ENCODE results near the gene DHX40. TPM values are rescaled to one million over a fixed set of nuclear protein-coding genes. Genes with fewer than 3 reads are reported as not detected.
"Not testable (repeated sequence)": the region's sequence is repeated elsewhere in the genome, so short reads cannot be mapped to it uniquely, and the experiment has no call there.

The DHX40 gene
- polyA plus RNA-seq, 2 donors = 6.6 to 11.7 TPM

GRCh38 chr17:59527931-59528330 is 37.5 kb upstream of the DHX40 start:
- Histone ChIP-seq H3K27me3 (ENCODE audit: control insufficient read depth in 1 of 2, insufficient read depth in 2 of 2, low read length in 2 of 2) (no peaks in the 10 kb centered on the region), H3K27ac (ENCODE audit: low read depth in 2 of 2, low read length in 1 of 2) (no peak overlapping the region), H3K4me3 (ENCODE audit: low read depth in 1 of 2, low read length in 2 of 2) (no peak overlapping the region), H3K4me1 (ENCODE audit: control insufficient read depth in 2 of 2, insufficient read depth in 2 of 2, low read length in 1 of 2) (no peaks in the 10 kb centered on the region), H3K36me3 (ENCODE audit: control insufficient read depth in 2 of 2, insufficient read depth in 2 of 2, low read length in 1 of 2) (no peaks in the 10 kb centered on the region), H3K9me3 (ENCODE audit: control insufficient read depth in 2 of 2, insufficient read depth in 1 of 2, low read depth in 1 of 2, low read length in 1 of 2) (no peaks in the 10 kb centered on the region)
- 44 to 65% methylated on average over 1 of the region's 1 CpG for WGBS, 2 donors

GRCh38 chr17:59530531-59530930 is 34.9 kb upstream of the DHX40 start:
- no peaks in the 10 kb centered on the region for H3K4me1 ChIP-seq (ENCODE audit: control insufficient read depth in 2 of 2, insufficient read depth in 2 of 2, low read length in 1 of 2)
- WGBS, 2 donors = 67 to 92% methylated on average over 1 of the region's 1 CpG
- no peak overlapping the region for H3K27ac ChIP-seq (ENCODE audit: low read depth in 2 of 2, low read length in 1 of 2)
- H3K27me3 ChIP-seq (ENCODE audit: control insufficient read depth in 1 of 2, insufficient read depth in 2 of 2, low read length in 2 of 2) = no peaks in the 10 kb centered on the region
- no peaks in the 10 kb centered on the region for H3K9me3 ChIP-seq (ENCODE audit: control insufficient read depth in 2 of 2, insufficient read depth in 1 of 2, low read depth in 1 of 2, low read length in 1 of 2)
- H3K4me3 ChIP-seq (ENCODE audit: low read depth in 1 of 2, low read length in 2 of 2) = no peak overlapping the region
- H3K36me3 ChIP-seq (ENCODE audit: control insufficient read depth in 2 of 2, insufficient read depth in 2 of 2, low read length in 1 of 2) = no peaks in the 10 kb centered on the region

GRCh38 chr17:59533694-59534093 is 31.7 kb upstream of the DHX40 start:
- WGBS, 2 donors = 71 to 78% methylated on average over 5 of the region's 5 CpGs
- no peak overlapping the region for H3K4me3 ChIP-seq (ENCODE audit: low read depth in 1 of 2, low read length in 2 of 2)

GRCh38 chr17:59534583-59534982 is 30.8 kb upstream of the DHX40 start:
- WGBS, 2 donors = 68 to 73% methylated on average over 1 of the region's 1 CpG
- Histone ChIP-seq H3K27me3 (ENCODE audit: control insufficient read depth in 1 of 2, insufficient read depth in 2 of 2, low read length in 2 of 2) (no peaks in the 10 kb centered on the region), H3K27ac (ENCODE audit: low read depth in 2 of 2, low read length in 1 of 2) (no peak overlapping the region), H3K36me3 (ENCODE audit: control insufficient read depth in 2 of 2, insufficient read depth in 2 of 2, low read length in 1 of 2) (no peaks in the 10 kb centered on the region), H3K9me3 (ENCODE audit: control insufficient read depth in 2 of 2, insufficient read depth in 1 of 2, low read depth in 1 of 2, low read length in 1 of 2) (no peaks in the 10 kb centered on the region), H3K4me3 (ENCODE audit: low read depth in 1 of 2, low read length in 2 of 2) (no peak overlapping the region), H3K4me1 (ENCODE audit: control insufficient read depth in 2 of 2, insufficient read depth in 2 of 2, low read length in 1 of 2) (no peaks in the 10 kb centered on the region)

More at GRCh38 chr17:59533694-59534093, 31.7 kb upstream of the DHX40 start:
- no peaks in the 10 kb centered on the region for H3K27me3 ChIP-seq (ENCODE audit: control insufficient read depth in 1 of 2, insufficient read depth in 2 of 2, low read length in 2 of 2)
- H3K4me1 ChIP-seq (ENCODE audit: control insufficient read depth in 2 of 2, insufficient read depth in 2 of 2, low read length in 1 of 2) = no peaks in the 10 kb centered on the region
- no peaks in the 10 kb centered on the region for H3K36me3 ChIP-seq (ENCODE audit: control insufficient read depth in 2 of 2, insufficient read depth in 2 of 2, low read length in 1 of 2)
- no peak overlapping the region for H3K27ac ChIP-seq (ENCODE audit: low read depth in 2 of 2, low read length in 1 of 2)
- no peaks in the 10 kb centered on the region for H3K9me3 ChIP-seq (ENCODE audit: control insufficient read depth in 2 of 2, insufficient read depth in 1 of 2, low read depth in 1 of 2, low read length in 1 of 2)

GRCh38 chr17:59538195-59538909 is 27.1 kb upstream of the DHX40 start:
- H3K36me3 ChIP-seq (ENCODE audit: control insufficient read depth in 2 of 2, insufficient read depth in 2 of 2, low read length in 1 of 2) = no peaks in the 10 kb centered on the region
- no peaks in the 10 kb centered on the region for H3K27me3 ChIP-seq (ENCODE audit: control insufficient read depth in 1 of 2, insufficient read depth in 2 of 2, low read length in 2 of 2)
- no peak overlapping the region for H3K4me3 ChIP-seq (ENCODE audit: low read depth in 1 of 2, low read length in 2 of 2)

GRCh38 chr17:59542960-59543635 is 22.3 kb upstream of the DHX40 start:
- no peaks in the 10 kb centered on the region for H3K4me1 ChIP-seq (ENCODE audit: control insufficient read depth in 2 of 2, insufficient read depth in 2 of 2, low read length in 1 of 2)

More at GRCh38 chr17:59538195-59538909, 27.1 kb upstream of the DHX40 start:
- Histone ChIP-seq H3K27ac (ENCODE audit: low read depth in 2 of 2, low read length in 1 of 2) (no peak overlapping the region), H3K4me1 (ENCODE audit: control insufficient read depth in 2 of 2, insufficient read depth in 2 of 2, low read length in 1 of 2) (no peaks in the 10 kb centered on the region), H3K9me3 (ENCODE audit: control insufficient read depth in 2 of 2, insufficient read depth in 1 of 2, low read depth in 1 of 2, low read length in 1 of 2) (no peaks in the 10 kb centered on the region)

GRCh38 chr17:59545942-59546341 is 19.5 kb upstream of the DHX40 start:
- 89 to 92% methylated on average over 1 of the region's 1 CpG for WGBS, 2 donors
- Histone ChIP-seq H3K4me1 (ENCODE audit: control insufficient read depth in 2 of 2, insufficient read depth in 2 of 2, low read length in 1 of 2) (no peaks in the 10 kb centered on the region), H3K4me3 (ENCODE audit: low read depth in 1 of 2, low read length in 2 of 2) (no peak overlapping the region), H3K9me3 (ENCODE audit: control insufficient read depth in 2 of 2, insufficient read depth in 1 of 2, low read depth in 1 of 2, low read length in 1 of 2) (no peaks in the 10 kb centered on the region), H3K27ac (ENCODE audit: low read depth in 2 of 2, low read length in 1 of 2) (no peak overlapping the region), H3K27me3 (ENCODE audit: control insufficient read depth in 1 of 2, insufficient read depth in 2 of 2, low read length in 2 of 2) (no peaks in the 10 kb centered on the region), H3K36me3 (ENCODE audit: control insufficient read depth in 2 of 2, insufficient read depth in 2 of 2, low read length in 1 of 2) (no peaks in the 10 kb centered on the region)

More at GRCh38 chr17:59542960-59543635, 22.3 kb upstream of the DHX40 start:
- Histone ChIP-seq H3K36me3 (ENCODE audit: control insufficient read depth in 2 of 2, insufficient read depth in 2 of 2, low read length in 1 of 2) (no peaks in the 10 kb centered on the region), H3K27me3 (ENCODE audit: control insufficient read depth in 1 of 2, insufficient read depth in 2 of 2, low read length in 2 of 2) (no peaks in the 10 kb centered on the region), H3K9me3 (ENCODE audit: control insufficient read depth in 2 of 2, insufficient read depth in 1 of 2, low read depth in 1 of 2, low read length in 1 of 2) (no peaks in the 10 kb centered on the region), H3K27ac (ENCODE audit: low read depth in 2 of 2, low read length in 1 of 2) (no peak overlapping the region), H3K4me3 (ENCODE audit: low read depth in 1 of 2, low read length in 2 of 2) (no peak overlapping the region)
- WGBS, 2 donors = 73 to 80% methylated on average over 8 of the region's 8 CpGs

GRCh38 chr17:59547131-59547915 is 18.1 kb upstream of the DHX40 start:
- Histone ChIP-seq H3K27me3 (ENCODE audit: control insufficient read depth in 1 of 2, insufficient read depth in 2 of 2, low read length in 2 of 2) (no peaks in the 10 kb centered on the region), H3K36me3 (ENCODE audit: control insufficient read depth in 2 of 2, insufficient read depth in 2 of 2, low read length in 1 of 2) (no peaks in the 10 kb centered on the region), H3K4me3 (ENCODE audit: low read depth in 1 of 2, low read length in 2 of 2) (no peak overlapping the region), H3K27ac (ENCODE audit: low read depth in 2 of 2, low read length in 1 of 2) (no peak overlapping the region), H3K4me1 (ENCODE audit: control insufficient read depth in 2 of 2, insufficient read depth in 2 of 2, low read length in 1 of 2) (no peaks in the 10 kb centered on the region), H3K9me3 (ENCODE audit: control insufficient read depth in 2 of 2, insufficient read depth in 1 of 2, low read depth in 1 of 2, low read length in 1 of 2) (no peaks in the 10 kb centered on the region)
- WGBS, 2 donors = 75 to 81% methylated on average over 9 of the region's 9 CpGs

GRCh38 chr17:59548985-59549384 is 16.4 kb upstream of the DHX40 start:
- not testable (repeated sequence) for H3K4me3 ChIP-seq (ENCODE audit: low read depth in 1 of 2, low read length in 2 of 2); H3K27ac ChIP-seq (ENCODE audit: low read depth in 2 of 2, low read length in 1 of 2); H3K4me1 ChIP-seq (ENCODE audit: control insufficient read depth in 2 of 2, insufficient read depth in 2 of 2, low read length in 1 of 2); H3K27me3 ChIP-seq (ENCODE audit: control insufficient read depth in 1 of 2, insufficient read depth in 2 of 2, low read length in 2 of 2); H3K9me3 ChIP-seq (ENCODE audit: control insufficient read depth in 2 of 2, insufficient read depth in 1 of 2, low read depth in 1 of 2, low read length in 1 of 2); H3K36me3 ChIP-seq (ENCODE audit: control insufficient read depth in 2 of 2, insufficient read depth in 2 of 2, low read length in 1 of 2)
- 79 to 83% methylated on average over 10 of the region's 10 CpGs for WGBS, 2 donors

Data from esophagus (tissue), 2 donors.